H9 (cell line): ENCODE results near the gene PWWP2B. TPM values are rescaled to one million over a fixed set of nuclear protein-coding genes. Genes with fewer than 3 reads are reported as not detected.

ENCODE experiments used
- DNase-seq: peaks from one replicate; pipeline ENCODE4 v3.0.0-alpha.2; 2017
- H2AFZ ChIP-seq: one replicate; pipeline ENCODE4 v1.6.1; 2013; ENCODE audit warnings: mild to moderate bottlenecking, low read length, control low read depth, moderate library complexity
- H2AK5ac ChIP-seq: 2 replicates; pipeline ENCODE4 v1.6.1; 2013; ENCODE audit warnings: low read length, control low read depth, mixed read lengths; ENCODE audit not compliant: insufficient read length
- H2BK120ac ChIP-seq: one replicate; pipeline ENCODE4 v1.6.1; 2013; ENCODE audit warnings: low read depth, mild to moderate bottlenecking, low read length, control low read depth, inconsistent platforms; ENCODE audit not compliant: poor library complexity, severe bottlenecking
- H2BK12ac ChIP-seq: 2 replicates; pipeline ENCODE4 v1.6.1; 2013; ENCODE audit warnings: low read length, control low read depth, mixed read lengths, low read depth; ENCODE audit not compliant: insufficient read length
- H2BK15ac ChIP-seq: 2 replicates; pipeline ENCODE4 v1.6.1; 2013; ENCODE audit warnings: low read depth, low read length, control low read depth
- H2BK20ac ChIP-seq: one replicate; pipeline ENCODE4 v1.6.1; 2013; ENCODE audit warnings: low read depth, mild to moderate bottlenecking, low read length, control low read depth, inconsistent platforms; ENCODE audit not compliant: poor library complexity, severe bottlenecking
- H2BK5ac ChIP-seq: 2 replicates; pipeline ENCODE4 v1.6.1; 2013; ENCODE audit warnings: low read length, control low read depth, mixed read lengths; ENCODE audit not compliant: insufficient read length
- H3K14ac ChIP-seq: 2 replicates; pipeline ENCODE4 v1.6.1; 2013; ENCODE audit warnings: low read length, control low read depth; ENCODE audit not compliant: insufficient read depth
- H3K18ac ChIP-seq: 2 replicates; pipeline ENCODE4 v1.6.1; 2013; ENCODE audit warnings: low read depth, mild to moderate bottlenecking, mixed read lengths, low read length, control low read depth; ENCODE audit not compliant: insufficient read length
- H3K23ac ChIP-seq: 2 replicates; pipeline ENCODE4 v1.6.1; 2013; ENCODE audit warnings: low read length, control low read depth, mixed read lengths, low read depth; ENCODE audit not compliant: insufficient read length
- H3K23me2 ChIP-seq: 2 replicates; pipeline ENCODE4 v1.6.1; 2013; ENCODE audit warnings: low read depth, mild to moderate bottlenecking, mixed read lengths, low read length, control low read depth; ENCODE audit not compliant: insufficient read length, poor library complexity, severe bottlenecking
- H3K27ac ChIP-seq: 2 replicates; pipeline ENCODE4 v1.5.1; 2013; ENCODE audit warnings: low read length, control low read depth, mixed read lengths, low read depth; ENCODE audit not compliant: insufficient read length
- H3K27me3 ChIP-seq: 2 replicates; pipeline ENCODE4 v1.6.1; 2013; ENCODE audit warnings: low read length, control low read depth, inconsistent platforms; ENCODE audit not compliant: insufficient read depth
- H3K4ac ChIP-seq: 2 replicates; pipeline ENCODE4 v1.6.1; 2013; ENCODE audit warnings: low read depth, mild to moderate bottlenecking, control low read depth, inconsistent platforms, low read length, moderate library complexity
- H3K4me1 ChIP-seq: 2 replicates; pipeline ENCODE4 v1.6.1; 2013; ENCODE audit warnings: low read length, control low read depth, inconsistent platforms; ENCODE audit not compliant: insufficient read depth
- H3K4me2 ChIP-seq: 2 replicates; pipeline ENCODE4 v1.6.1; 2013; ENCODE audit warnings: low read length, control low read depth, mixed read lengths; ENCODE audit not compliant: insufficient read length, insufficient read depth
- H3K56ac ChIP-seq: 2 replicates; pipeline ENCODE4 v1.6.1; 2013; ENCODE audit warnings: low read depth, mild to moderate bottlenecking, mixed read lengths, low read length, control low read depth; ENCODE audit not compliant: insufficient read length
- H3K79me1 ChIP-seq: 2 replicates; pipeline ENCODE4 v1.6.1; 2013; ENCODE audit warnings: low read depth, mild to moderate bottlenecking, moderate library complexity, low read length, control low read depth, inconsistent platforms; ENCODE audit not compliant: insufficient read depth, poor library complexity, severe bottlenecking
- H3K79me2 ChIP-seq: 2 replicates; pipeline ENCODE4 v1.6.1; 2013; ENCODE audit warnings: low read length, control low read depth, inconsistent platforms; ENCODE audit not compliant: insufficient read depth
- H3K9ac ChIP-seq: 2 replicates; pipeline ENCODE4 v1.6.1; 2013; ENCODE audit warnings: low read length, control low read depth, mixed read lengths; ENCODE audit not compliant: insufficient read length; ENCODE audit errors: extremely low read depth
- H3K9me3 ChIP-seq: one replicate; pipeline ENCODE4 v1.6.1; 2013; ENCODE audit warnings: low read depth, low read length, inconsistent platforms; ENCODE audit not compliant: control insufficient read depth
- H3T11ph ChIP-seq: one replicate; pipeline ENCODE4 v1.6.1; 2013; ENCODE audit warnings: mild to moderate bottlenecking, low read length, control low read depth, inconsistent platforms
- H4K20me1 ChIP-seq: one replicate; pipeline ENCODE4 v1.6.1; 2013; ENCODE audit not compliant: control insufficient read depth, insufficient read length, insufficient read depth
- H4K5ac ChIP-seq: 2 replicates; pipeline ENCODE4 v1.6.1; 2013; ENCODE audit warnings: low read depth, mild to moderate bottlenecking, mixed read lengths, low read length, control low read depth; ENCODE audit not compliant: insufficient read length
- H4K8ac ChIP-seq: replicated peaks from 2 replicates; pipeline ENCODE4 v1.6.1; 2013; ENCODE audit warnings: low read length, control low read depth, mixed read lengths, low read depth; ENCODE audit not compliant: insufficient read length
- H4K91ac ChIP-seq: 2 replicates; pipeline ENCODE4 v1.6.1; 2013; ENCODE audit warnings: low read depth, mild to moderate bottlenecking, moderate library complexity, mixed read lengths, low read length, control low read depth; ENCODE audit not compliant: insufficient read length
- H3K27ac Mint-ChIP-seq, 3 experiments: 2 replicates in 2 of 3; 3 replicates in 1 of 3; pipeline ENCODE4 v1.8.0; 2020 to 2021; ENCODE audit warnings: mixed read lengths in 3 of 3, mild to moderate bottlenecking in 1 of 3, moderate library complexity in 1 of 3
- H3K27me3 Mint-ChIP-seq: 2 replicates; pipeline ENCODE4 v1.8.0; 2021; ENCODE audit warnings: low read depth, mild to moderate bottlenecking, moderate library complexity, mixed read lengths
- H3K36me3 Mint-ChIP-seq, 3 experiments: 2 replicates in 2 of 3; 3 replicates in 1 of 3; pipeline ENCODE4 v1.8.0; 2020 to 2021; ENCODE audit warnings: low read depth in 3 of 3, mixed read lengths in 3 of 3; ENCODE audit not compliant: insufficient read depth in 1 of 3
- H3K4me1 Mint-ChIP-seq, 2 experiments: 2 replicates each; pipeline ENCODE4 v1.8.0; 2020; ENCODE audit warnings: mixed read lengths in 2 of 2
- H3K4me3 Mint-ChIP-seq, 2 experiments: 2 replicates in 1 of 2; 3 replicates in 1 of 2; pipeline ENCODE4 v1.8.0; 2020 to 2021; ENCODE audit warnings: mild to moderate bottlenecking in 2 of 2, mixed read lengths in 2 of 2, moderate library complexity in 1 of 2
- H3K9me3 Mint-ChIP-seq, 2 experiments: 2 replicates in 1 of 2; 3 replicates in 1 of 2; pipeline ENCODE4 v1.8.0; 2020; ENCODE audit warnings: mild to moderate bottlenecking in 2 of 2, mixed read lengths in 2 of 2, moderate library complexity in 1 of 2
- WGBS: extraction: QIAGEN DNeasy Blood & Tissue Kit; methylation state at CpG from one replicate; pipeline ENCODE4 v1.1.7; 2013; ENCODE audit warnings: missing lambda C conversion rate, low lambda C conversion rate, mixed read lengths; ENCODE audit not compliant: insufficient read length; ENCODE audit errors: extremely low coverage; 5-methylcytosine and 5-hydroxymethylcytosine counted together
- total RNA-seq: library from RNA; stranded (reverse); gene quantifications from 2 replicates; pipeline ENCODE4 v1.2.1, GENCODE V29; 2021
- TF ChIP-seq, protein P1 (sequence below): fragments of 200-600 bp; sonication (generic); conservative IDR thresholded peaks from 3 replicates; pipeline ENCODE4 v1.8.0; 2021; ENCODE audit warnings: antibody characterized with exemption, mild to moderate bottlenecking

The PWWP2B gene
- total RNA-seq, 1 experiment from 2014 or later, result 10.0 TPM

DNA sequence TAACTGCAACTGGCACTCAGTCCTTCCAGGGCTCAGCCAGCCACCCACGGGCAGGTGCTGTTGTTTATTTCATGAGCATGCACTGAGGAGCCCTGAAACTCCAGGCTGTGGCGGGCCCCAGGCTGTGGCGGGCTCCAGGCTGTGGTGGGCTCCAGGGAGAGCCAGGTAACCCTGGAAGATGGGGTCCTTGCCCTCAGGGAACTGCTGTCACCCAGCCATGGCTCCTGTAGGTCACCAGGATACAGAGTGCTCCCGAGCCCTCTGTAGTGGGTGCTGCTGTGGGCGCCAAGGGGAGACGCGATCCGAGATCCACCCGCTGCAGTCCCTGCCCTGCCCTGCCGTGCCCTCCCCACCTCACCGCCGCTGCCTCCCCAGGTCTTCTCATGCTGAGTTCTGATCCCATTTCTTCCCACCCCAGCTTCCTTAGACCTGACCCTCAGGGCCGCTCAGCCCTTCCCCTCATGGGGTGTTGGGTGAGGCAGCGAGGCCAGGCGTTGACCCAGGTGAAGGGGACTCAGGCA, 35.4 kb upstream of the PWWP2B start:
- no peaks in the 10 kb centered on the region for H3K79me2 ChIP-seq
- H3T11ph ChIP-seq, result no peak overlapping the region
- TF ChIP-seq, protein P1, sequence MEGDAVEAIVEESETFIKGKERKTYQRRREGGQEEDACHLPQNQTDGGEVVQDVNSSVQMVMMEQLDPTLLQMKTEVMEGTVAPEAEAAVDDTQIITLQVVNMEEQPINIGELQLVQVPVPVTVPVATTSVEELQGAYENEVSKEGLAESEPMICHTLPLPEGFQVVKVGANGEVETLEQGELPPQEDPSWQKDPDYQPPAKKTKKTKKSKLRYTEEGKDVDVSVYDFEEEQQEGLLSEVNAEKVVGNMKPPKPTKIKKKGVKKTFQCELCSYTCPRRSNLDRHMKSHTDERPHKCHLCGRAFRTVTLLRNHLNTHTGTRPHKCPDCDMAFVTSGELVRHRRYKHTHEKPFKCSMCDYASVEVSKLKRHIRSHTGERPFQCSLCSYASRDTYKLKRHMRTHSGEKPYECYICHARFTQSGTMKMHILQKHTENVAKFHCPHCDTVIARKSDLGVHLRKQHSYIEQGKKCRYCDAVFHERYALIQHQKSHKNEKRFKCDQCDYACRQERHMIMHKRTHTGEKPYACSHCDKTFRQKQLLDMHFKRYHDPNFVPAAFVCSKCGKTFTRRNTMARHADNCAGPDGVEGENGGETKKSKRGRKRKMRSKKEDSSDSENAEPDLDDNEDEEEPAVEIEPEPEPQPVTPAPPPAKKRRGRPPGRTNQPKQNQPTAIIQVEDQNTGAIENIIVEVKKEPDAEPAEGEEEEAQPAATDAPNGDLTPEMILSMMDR, result no peak
- Mint-ChIP-seq H3K4me1 (no peaks in the 10 kb centered on the region), H3K36me3 (peaks cover 0 to 4% (median 0%) of the 10 kb centered on the region in 3 experiments; a peak in 3 of 7 replicates), H3K4me3 (no peak overlapping the region), H3K27me3 (peaks cover 3% of the 10 kb centered on the region), H3K9me3 (peaks cover 6 to 11% of the 10 kb centered on the region in 2 experiments; a peak in 4 of 5 replicates), H3K27ac (no peak overlapping the region)
- H4K5ac ChIP-seq, result no peak overlapping the region
- DNase-seq, result no peak
- no peak overlapping the region for H2BK120ac ChIP-seq
- H4K91ac ChIP-seq, result no peak overlapping the region
- no CpG with 5 or more reads among the region's 15 CpGs for WGBS
- no peaks in the 10 kb centered on the region for H3K79me1 ChIP-seq
- H2BK15ac ChIP-seq, result no peak overlapping the region
- no peak overlapping the region for H2BK20ac ChIP-seq
- H3K4me1 ChIP-seq, result no peaks in the 10 kb centered on the region
- H3K9me3 ChIP-seq, result no peaks in the 10 kb centered on the region
- no peaks in the 10 kb centered on the region for H3K23me2 ChIP-seq
- no peak overlapping the region for H3K56ac ChIP-seq
- no peak overlapping the region for H3K18ac ChIP-seq
- no peak overlapping the region for H4K8ac ChIP-seq
- no peak overlapping the region for H3K4ac ChIP-seq
- H3K23ac ChIP-seq, result no peak overlapping the region
- H2BK12ac ChIP-seq, result no peak overlapping the region
- no peak overlapping the region for H2AK5ac ChIP-seq
- H3K27ac ChIP-seq, result no peak overlapping the region
- H3K27me3 ChIP-seq, result no peaks in the 10 kb centered on the region
- no peak overlapping the region for H2BK5ac ChIP-seq
- no peak overlapping the region for H2AFZ ChIP-seq
- H3K9ac ChIP-seq, result no peak overlapping the region
- H4K20me1 ChIP-seq, result no peaks in the 10 kb centered on the region
- H3K4me2 ChIP-seq, result no peak overlapping the region
- H3K14ac ChIP-seq, result no peak overlapping the region
